ENCODE measurements around the gene TUSC2. TPM values are rescaled to one million over a fixed set of nuclear protein-coding genes. Genes with fewer than 3 reads are reported as not detected.
A peak's percentile ranks its signal among the peaks of the same experiment; 100 is the strongest.

Gene TUSC2
- total and polyA plus RNA-seq, 9 of the 15 experiments (the other 6 are each of a cell fraction or from before 2014, with no cell fraction given) = 2.8 to 67.5 (median 25.8) TPM

- TF ChIP-seq CHAMP1 (IDR thresholded peaks at IDR 0.05) = no peak
Measured at GRCh38 chr3:50324351-50325112, 3.5 kb downstream of the TUSC2 start (continued).

GRCh38 chr3:50323614-50324199, 4.3 kb downstream of the TUSC2 start:
- intact Hi-C loops (cut with micrococcal nuclease) (loop anchor here (1.0 to 2.0 kb wide), 3 partner anchors 49 to 135 kb away; no protein-coding TSS in a partner anchor), in situ Hi-C loops (cut with MboI) (no loop called here)
- no peaks in the 10 kb centered on the region for H3K27me3 ChIP-seq (ENCODE audit: control insufficient read depth in 2 of 2, insufficient read depth in 2 of 2, low read length in 2 of 2)
- ChIA-PET POLR2A (interaction anchor here (1.0 to 1.2 kb wide), 3 partner anchors 12 to 20 kb away, joined by 3 to 4 read pairs (median 3); partner anchors contain the start of gene HYAL1), CTCF (ENCODE audit: low intra/inter-chr PET ratio) (interaction anchor here (2.1 kb wide), 1 partner anchor 97 kb away, joined by 6 read pairs; no protein-coding TSS in a partner anchor)
- no peak overlapping the region for H3K4me2 ChIP-seq (ENCODE audit: insufficient read depth, low read length)
- no peak overlapping the region for H3K4me3 ChIP-seq
- BruUV-seq (replicated peaks) = no TSS peak
- no peak for TF ChIP-seq EZH2 (IDR thresholded peaks at IDR 0.05; ENCODE audit: borderline replicate concordance, low read depth, low read length)
- TF ChIP-seq KDM2B (CRISPR knock-in tag; IDR thresholded peaks at IDR 0.05) = no peak
- no peak for TF ChIP-seq ZNF197 (CRISPR knock-in tag; IDR thresholded peaks at IDR 0.05; ENCODE audit: low read depth)
- TF ChIP-seq ZNF764 (CRISPR knock-in tag; IDR thresholded peaks at IDR 0.05; ENCODE audit: low read depth) = no peak
- TF ChIP-seq U2AF2 (optimal IDR thresholded peaks at IDR 0.05; ENCODE audit: low read depth, low read length) = no peak
- no peak for TF ChIP-seq CSDE1 (IDR thresholded peaks at IDR 0.05)
- TF ChIP-seq PML (IDR thresholded peaks at IDR 0.05; ENCODE audit: low read length) = no peak
- no peak for TF ChIP-seq PREB (CRISPR knock-in tag; IDR thresholded peaks at IDR 0.05)
- TF ChIP-seq ZNF77 (CRISPR knock-in tag; IDR thresholded peaks at IDR 0.05) = no peak
- TF ChIP-seq SUPT5H (IDR thresholded peaks at IDR 0.05) = no peak
- no peak for TF ChIP-seq CBX8 (IDR thresholded peaks at IDR 0.05; ENCODE audit: borderline replicate concordance, extremely low read depth, low read depth, low read length, poor library complexity, severe bottlenecking)
- no peak for TF ChIP-seq HMG20B (CRISPR knock-in tag; IDR thresholded peaks at IDR 0.05)
- no peak for TF ChIP-seq HOMEZ (CRISPR knock-in tag; IDR thresholded peaks at IDR 0.05)
- peak overlapping the region in 1 of 2 experiments; percentile 55; a peak in 1 of 4 replicates for H3K9ac ChIP-seq (ENCODE audit: insufficient read depth in 1 of 2, low read depth in 2 of 2, low read length in 2 of 2)
- DNase-seq (ENCODE audit: extremely low read depth in 1 of 4, low spot score in 3 of 4) (no peak), ATAC-seq (no peak), FAIRE-seq (no peak)
- no peak overlapping the region for H2AFZ ChIP-seq (ENCODE audit: low read depth, low read length)
- peaks cover 35% of the 10 kb centered on the region; the same call in 2 of the 3 replicates for H3K36me3 ChIP-seq (ENCODE audit: control insufficient read depth, insufficient read depth, low read length)
- H3K9me3 ChIP-seq (replicated peaks; ENCODE audit: control insufficient read depth, insufficient read depth, low read depth, low read length) = no peaks in the 10 kb centered on the region
- H3K79me2 ChIP-seq (ENCODE audit: control insufficient read depth, insufficient read depth, low read length) = peaks cover 36% of the 10 kb centered on the region
- H3K9me1 ChIP-seq (ENCODE audit: control insufficient read depth, insufficient read depth, low read length) = no peaks in the 10 kb centered on the region
- peak overlapping the region; percentile 33; the same call in 1 of the 3 replicates for H3K27ac ChIP-seq (ENCODE audit: extremely low read depth, low read depth, low read length)
- peaks cover 25 to 60% of the 10 kb centered on the region in 2 experiments; a peak in 4 of 5 replicates for H3K4me1 ChIP-seq (replicated peaks in 1 of 2; ENCODE audit: control insufficient read depth in 2 of 2, insufficient read depth in 2 of 2, low read length in 2 of 2)
- no peaks in the 10 kb centered on the region for H4K20me1 ChIP-seq (replicated peaks; ENCODE audit: control insufficient read depth, insufficient read depth, low read length)
- WGBS (ENCODE audit: insufficient coverage, low coverage, missing lambda C conversion rate) = 80% methylated on average over 5 of the region's 5 CpGs
